ENCODE results near the gene STPG2.

DNA sequence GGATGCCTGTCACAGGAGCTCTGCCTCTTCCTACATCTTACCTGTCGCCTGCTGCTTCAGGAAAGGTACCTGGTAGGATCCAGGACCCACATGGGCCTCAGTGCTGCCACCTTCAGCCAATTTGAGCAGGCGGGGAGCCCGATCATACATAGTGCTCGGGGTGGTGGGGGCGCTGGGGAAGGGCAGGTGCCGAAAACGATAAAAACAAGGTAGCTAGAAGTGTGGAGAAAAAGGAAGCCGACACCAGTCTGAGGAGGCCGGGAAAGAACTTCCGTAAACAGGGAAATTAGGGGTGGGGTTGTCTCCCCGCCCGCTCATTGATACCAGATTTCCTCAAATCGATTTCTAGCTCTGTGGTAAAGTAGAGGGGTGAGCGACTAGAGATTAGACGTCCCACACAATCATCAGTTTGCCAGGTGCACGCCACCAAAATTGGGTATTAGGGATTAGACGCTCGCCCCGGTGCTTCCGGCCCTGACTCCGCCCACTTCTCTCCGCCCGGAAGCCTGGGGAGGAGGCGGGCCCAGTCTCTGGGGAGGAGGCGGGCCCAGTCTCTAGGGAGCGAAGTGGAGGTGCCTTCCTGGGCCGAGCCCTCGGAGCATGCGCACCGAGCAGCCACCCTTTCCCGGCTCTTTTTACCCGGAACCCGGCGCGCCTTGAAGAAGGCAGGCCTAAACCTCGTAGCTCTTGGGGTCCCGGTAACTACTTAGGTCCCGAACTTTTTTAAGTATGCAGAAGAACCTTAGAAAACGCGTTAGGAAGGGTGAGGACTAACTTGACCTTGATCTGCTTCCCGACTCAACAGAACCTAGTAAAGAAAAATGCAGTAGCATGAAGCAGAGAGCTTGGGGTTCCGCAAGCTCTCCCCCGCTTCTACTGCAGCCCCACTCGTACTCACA, at the start of gene STPG2:
- TF ChIP-seq, protein P1, sequence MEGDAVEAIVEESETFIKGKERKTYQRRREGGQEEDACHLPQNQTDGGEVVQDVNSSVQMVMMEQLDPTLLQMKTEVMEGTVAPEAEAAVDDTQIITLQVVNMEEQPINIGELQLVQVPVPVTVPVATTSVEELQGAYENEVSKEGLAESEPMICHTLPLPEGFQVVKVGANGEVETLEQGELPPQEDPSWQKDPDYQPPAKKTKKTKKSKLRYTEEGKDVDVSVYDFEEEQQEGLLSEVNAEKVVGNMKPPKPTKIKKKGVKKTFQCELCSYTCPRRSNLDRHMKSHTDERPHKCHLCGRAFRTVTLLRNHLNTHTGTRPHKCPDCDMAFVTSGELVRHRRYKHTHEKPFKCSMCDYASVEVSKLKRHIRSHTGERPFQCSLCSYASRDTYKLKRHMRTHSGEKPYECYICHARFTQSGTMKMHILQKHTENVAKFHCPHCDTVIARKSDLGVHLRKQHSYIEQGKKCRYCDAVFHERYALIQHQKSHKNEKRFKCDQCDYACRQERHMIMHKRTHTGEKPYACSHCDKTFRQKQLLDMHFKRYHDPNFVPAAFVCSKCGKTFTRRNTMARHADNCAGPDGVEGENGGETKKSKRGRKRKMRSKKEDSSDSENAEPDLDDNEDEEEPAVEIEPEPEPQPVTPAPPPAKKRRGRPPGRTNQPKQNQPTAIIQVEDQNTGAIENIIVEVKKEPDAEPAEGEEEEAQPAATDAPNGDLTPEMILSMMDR (IDR thresholded peaks at IDR 0.05), result peak in 6 of 7 experiments; percentile 37 to 71 (median 56)
- TF ChIP-seq POLR2A (IDR thresholded peaks at IDR 0.05), result peak; percentile 57 to 83 (median 82)
